NCI-H82 treated with DMSO at 0.1 percent for 48 hours (cell line): ENCODE measurements around the gene PAX8.

ENCODE experiments used
- DNase-seq: peaks from one replicate; lab custom pipeline; 2025; ENCODE audit not compliant: unreplicated experiment; lab: John Stamatoyannopoulos, UW

PAX8 gene

DNA sequence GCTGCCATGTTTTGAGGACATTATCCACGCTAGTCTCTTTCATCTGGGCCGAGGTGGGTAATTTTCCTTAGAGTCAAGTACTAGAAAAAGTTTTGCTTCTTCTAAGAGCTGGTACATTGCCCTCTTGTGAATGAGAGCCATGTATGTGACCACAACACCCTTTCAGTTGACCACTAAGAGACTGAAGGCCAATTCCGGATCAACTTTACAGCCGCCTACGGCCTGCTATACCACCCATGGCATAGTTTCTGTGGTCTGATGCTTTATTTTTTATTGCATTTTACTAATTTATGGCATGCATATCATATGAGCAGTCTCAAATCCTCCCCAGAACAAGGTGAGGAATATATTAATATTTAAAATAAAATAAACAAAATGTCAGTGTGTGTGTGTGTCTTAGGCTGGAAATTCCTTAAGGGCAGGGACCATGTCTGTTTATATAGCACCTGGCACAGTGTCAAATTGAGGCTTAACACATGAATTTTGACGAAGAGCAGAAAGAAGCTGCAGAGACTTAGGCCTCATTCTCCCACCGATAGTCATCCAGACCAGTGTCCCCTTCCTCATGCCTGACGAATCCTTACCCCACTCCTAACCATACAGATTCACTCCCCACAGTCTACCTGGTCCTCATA, 69.6 kb downstream of the PAX8 start:
- DNase-seq: no peak

DNA sequence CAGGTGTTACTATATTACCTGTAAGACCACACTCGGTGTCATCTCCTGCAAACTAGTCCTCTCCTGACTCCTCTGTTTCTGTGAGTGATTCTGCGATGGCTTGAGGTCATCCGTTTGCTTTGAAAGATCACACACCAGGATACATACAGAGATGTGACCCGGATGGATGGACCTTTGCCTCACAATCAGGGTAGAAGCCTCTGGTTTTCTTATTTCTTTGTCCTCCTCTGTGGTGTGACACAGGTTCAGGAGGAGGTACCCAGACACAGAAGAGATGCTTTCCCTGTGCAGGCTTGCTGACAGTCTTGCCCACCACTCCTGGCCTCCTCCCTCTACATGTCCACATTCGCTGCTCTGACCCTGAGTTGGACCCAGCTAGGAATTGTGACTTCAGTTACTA, 70.3 kb downstream of the PAX8 start:
- no peak for DNase-seq

DNA sequence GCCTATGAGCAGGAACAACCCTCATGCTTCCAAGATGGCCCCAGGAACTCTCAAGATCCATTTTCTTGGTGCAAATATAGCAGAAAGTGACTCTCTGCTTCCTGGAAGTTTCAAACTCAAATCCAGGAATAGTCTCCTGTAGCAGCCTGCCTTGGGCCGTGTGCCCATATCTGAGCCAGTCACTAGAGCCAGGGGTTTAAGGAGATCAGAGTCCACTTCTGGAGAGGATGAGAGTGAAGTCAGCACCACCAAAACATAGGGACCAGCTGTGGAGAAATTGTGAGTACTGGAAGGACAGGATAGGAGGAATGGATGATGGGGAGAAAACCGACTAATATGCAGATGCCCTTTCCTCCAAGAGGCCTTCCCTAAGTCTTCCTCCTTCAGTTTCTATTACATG, 71.7 kb downstream of the PAX8 start:
- DNase-seq: no peak

- DNase-seq: no peak
These were observed 72.5 kb downstream of the PAX8 start for GRCh38 chr2:113206251-113206650.

- DNase-seq: peak; percentile 53
These were observed 74.7 kb downstream of the PAX8 start for GRCh38 chr2:113203901-113204519.

DNA sequence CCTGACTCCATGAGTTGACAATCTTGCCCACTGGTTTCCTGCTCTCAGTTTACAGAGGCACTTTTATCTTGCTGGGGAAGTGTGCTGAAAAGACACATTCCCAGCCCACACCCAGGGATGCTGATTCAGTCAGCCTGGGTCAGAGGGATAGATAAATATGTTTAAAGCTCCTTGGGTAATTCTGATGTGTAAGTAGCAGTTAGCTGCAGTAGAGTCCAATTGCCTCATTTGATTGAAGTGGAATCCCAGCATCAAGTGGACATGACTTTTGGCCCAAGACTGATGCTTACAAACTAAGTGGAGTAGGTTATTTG, 75.5 kb downstream of the PAX8 start:
- DNase-seq: no peak

GRCh38 chr2:113202305-113203216, 76.2 kb downstream of the PAX8 start:
- DNase-seq: no peak

- no peak for DNase-seq
These were observed 77.0 kb downstream of the PAX8 start for GRCh38 chr2:113201496-113202304.

DNA sequence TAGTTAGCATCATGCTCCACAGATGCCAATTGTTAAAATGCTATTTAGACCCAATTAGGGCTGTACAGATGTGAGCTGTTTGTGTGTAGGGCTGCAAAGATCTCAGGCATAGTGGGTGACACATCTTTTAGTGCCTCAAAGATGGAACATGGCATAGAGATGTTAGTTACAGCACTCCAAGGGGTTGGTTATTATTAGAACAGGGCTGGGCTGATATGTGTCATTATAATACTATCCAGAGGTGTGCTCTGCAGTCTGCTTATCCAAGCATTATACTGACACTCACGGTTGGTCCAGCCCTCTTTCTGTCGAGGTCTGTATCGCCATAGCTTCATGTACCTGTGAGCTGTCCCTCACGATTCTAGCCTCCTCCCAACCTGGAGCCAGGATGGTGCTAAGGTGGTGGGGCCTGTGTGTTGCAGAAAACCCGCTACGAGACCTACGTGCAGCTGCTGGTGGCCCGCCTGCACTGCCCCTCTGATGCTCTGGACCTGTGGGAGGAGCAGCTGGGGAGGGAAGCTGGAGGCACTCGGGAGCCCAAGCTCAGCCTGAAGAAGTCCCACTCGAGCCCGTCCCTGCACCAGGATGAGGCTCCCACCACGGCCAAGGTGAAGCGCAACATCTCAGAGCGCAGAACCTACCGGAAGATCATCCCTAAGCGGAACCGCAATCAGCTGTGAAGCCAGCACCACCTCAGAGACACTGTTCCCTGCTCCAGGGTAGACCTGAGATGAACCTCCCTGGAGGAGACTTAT, 77.8 kb downstream of the PAX8 start:
- no peak for DNase-seq

GRCh38 chr2:113200236-113200635, 78.5 kb downstream of the PAX8 start:
- DNase-seq: no peak

DNA sequence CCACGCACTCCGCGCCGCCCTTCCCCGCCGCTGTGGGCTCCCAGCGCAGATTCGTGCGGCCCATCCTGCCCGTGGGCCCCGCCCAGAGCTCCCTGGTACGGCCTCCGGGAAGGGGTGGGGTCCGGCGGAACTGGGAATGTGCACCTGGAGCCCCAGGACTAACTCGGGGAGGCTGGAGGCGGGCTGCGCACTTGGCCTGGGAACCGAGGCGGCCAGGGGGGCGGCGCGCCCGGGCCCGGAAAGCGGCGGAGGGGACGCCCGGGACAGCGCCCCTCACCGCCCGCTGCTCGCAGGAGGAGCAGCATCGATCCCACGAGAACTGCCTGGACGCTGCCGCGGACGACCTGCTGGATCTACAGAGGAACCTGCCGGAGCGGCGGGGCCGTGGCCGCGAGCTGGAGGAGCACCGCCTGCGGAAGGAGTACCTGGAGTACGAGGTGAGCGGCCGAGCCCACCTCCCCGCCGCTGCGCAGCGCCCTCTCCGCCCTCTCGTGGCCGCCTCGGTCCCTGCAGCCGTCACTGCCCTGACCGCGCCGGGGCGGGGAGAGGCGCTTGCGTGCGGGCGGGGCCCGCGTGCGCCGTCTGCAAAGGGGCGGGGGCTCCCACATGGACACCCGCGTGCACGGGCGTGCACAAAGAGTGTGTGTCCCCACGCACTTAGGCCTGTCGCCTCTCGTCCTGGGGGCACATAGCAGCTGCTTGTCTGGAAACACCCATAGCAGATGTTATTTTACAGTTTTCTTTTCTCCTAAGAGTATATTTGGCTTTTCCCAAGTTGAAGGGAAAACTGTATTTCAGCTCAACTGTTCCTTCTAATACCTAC, 79.7 kb downstream of the PAX8 start:
- peak; percentile 66 for DNase-seq

- DNase-seq: no peak
These were observed 80.5 kb downstream of the PAX8 start for GRCh38 chr2:113198048-113198789.

- DNase-seq: no peak
These were observed 81.2 kb downstream of the PAX8 start for GRCh38 chr2:113197347-113198047.

DNA sequence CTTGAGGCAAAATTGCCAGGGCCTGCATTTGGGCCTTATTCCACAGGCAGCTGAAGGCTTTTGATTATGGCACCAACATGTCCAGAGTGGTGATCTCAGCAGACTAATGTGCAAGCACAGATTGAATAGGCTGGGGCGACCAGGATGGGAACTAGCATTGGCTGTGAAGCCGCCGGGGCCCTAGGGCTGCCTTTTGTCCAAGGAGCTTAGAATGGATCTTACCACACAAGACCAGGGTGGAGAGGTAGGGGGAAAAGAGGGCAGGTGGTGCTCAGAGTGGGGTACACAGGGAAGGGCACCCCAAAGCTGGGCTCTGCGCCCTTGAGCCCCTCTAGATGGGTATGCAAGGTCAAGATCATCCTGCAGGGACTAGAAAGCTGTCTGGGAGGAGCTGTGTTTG, 81.9 kb downstream of the PAX8 start:
- no peak for DNase-seq

GRCh38 chr2:113195923-113196501, 82.7 kb downstream of the PAX8 start:
- DNase-seq: no peak

- no peak for DNase-seq
These were observed 86.1 kb downstream of the PAX8 start for GRCh38 chr2:113192459-113193100.

- DNase-seq: no peak
These were observed 87.8 kb downstream of the PAX8 start for GRCh38 chr2:113190871-113191270.

GRCh38 chr2:113187771-113188170, 91.0 kb downstream of the PAX8 start:
- no peak for DNase-seq
